CD4-positive, CD25-positive, alpha-beta regulatory T cell (primary cell): ENCODE data around the gene PAK5. TPM values are rescaled to one million over a fixed set of nuclear protein-coding genes. Genes with fewer than 3 reads are reported as not detected.

Experiments used
- ATAC-seq, 2 donors: fragments of 150-1000 bp; cut with Tn5 transposase; one replicate each; pipeline ENCODE4 v1.10.0; 2021; ENCODE audit warnings: low read depth in 2 of 2, moderate number of reproducible peaks in 2 of 2, moderate library complexity in 1 of 2
- DNase-seq, 3 donors: peaks; one replicate each; pipeline versions ENCODE4 v3.0.0 to v3.0.0-alpha.2; 2012 to 2022; ENCODE audit warnings: mixed read lengths in 1 of 3
- H3K27ac ChIP-seq: one replicate; pipeline ENCODE4 v1.7.0; 2013; ENCODE audit warnings: mild to moderate bottlenecking, low read length; ENCODE audit not compliant: insufficient read depth, poor library complexity, severe bottlenecking
- H3K27me3 ChIP-seq: one replicate; pipeline ENCODE4 v1.7.0; 2013; ENCODE audit warnings: low read length; ENCODE audit not compliant: control insufficient read depth, insufficient read depth
- H3K36me3 ChIP-seq: one replicate; pipeline ENCODE4 v1.7.0; 2013; ENCODE audit warnings: mild to moderate bottlenecking, low read length, moderate library complexity; ENCODE audit not compliant: control insufficient read depth, insufficient read depth
- H3K4me1 ChIP-seq: 2 replicates; pipeline ENCODE4 v1.7.0; 2013; ENCODE audit warnings: mild to moderate bottlenecking, low read length; ENCODE audit not compliant: insufficient read depth, control insufficient read depth, poor library complexity, severe bottlenecking
- H3K4me3 ChIP-seq: one replicate; pipeline ENCODE4 v1.7.0; 2013; ENCODE audit warnings: low read depth, mild to moderate bottlenecking, low read length, moderate library complexity
- H3K9me3 ChIP-seq, 2 experiments: 1 replicate in 1 of 2; 2 replicates in 1 of 2; pipeline ENCODE4 v1.7.0; 2013; ENCODE audit warnings: low read length in 2 of 2, mild to moderate bottlenecking in 1 of 2, moderate library complexity in 1 of 2; ENCODE audit not compliant: control insufficient read depth in 2 of 2
- H3K27ac Mint-ChIP-seq, 3 donors: one replicate each; pipeline ENCODE4 v1.8.0; 2020 to 2022; ENCODE audit warnings: mild to moderate bottlenecking in 3 of 3, mixed read lengths in 3 of 3, moderate library complexity in 2 of 3
- H3K27me3 Mint-ChIP-seq: one replicate; pipeline ENCODE4 v1.8.0; 2022; ENCODE audit warnings: mild to moderate bottlenecking, mixed read lengths
- H3K36me3 Mint-ChIP-seq: one replicate; pipeline ENCODE4 v1.8.0; 2020; ENCODE audit warnings: mixed read lengths
- H3K4me1 Mint-ChIP-seq, 4 donors: one replicate each; pipeline ENCODE4 v1.8.0; 2020 to 2022; ENCODE audit warnings: mixed read lengths in 4 of 4, mild to moderate bottlenecking in 1 of 4
- H3K4me3 Mint-ChIP-seq, 4 donors: one replicate each; pipeline ENCODE4 v1.8.0; 2020 to 2022; ENCODE audit warnings: mild to moderate bottlenecking in 4 of 4, mixed read lengths in 4 of 4, moderate library complexity in 3 of 4
- H3K9me3 Mint-ChIP-seq, 7 donors: one replicate each; pipeline ENCODE4 v1.8.0; 2020 to 2022; ENCODE audit warnings: mixed read lengths in 7 of 7, mild to moderate bottlenecking in 3 of 7, moderate library complexity in 2 of 7
- polyA plus RNA-seq, 4 donors: library from polyadenylated mRNA; unstranded; fragments of 300-500 nt; fragmentation: Illumina TruSeq; gene quantifications; one replicate each; pipeline ENCODE4 v1.2.3, GENCODE V29; 2021
- total RNA-seq: library from RNA; stranded (reverse); gene quantifications from one replicate; pipeline ENCODE4 v1.2.3, GENCODE V29; 2022

The PAK5 gene
- total and polyA plus RNA-seq, 5 donors from 2014 or later, result not detected

- no peak for ATAC-seq
- Mint-ChIP-seq H3K9me3 (peaks cover 0 to 1% (median 0%) of the 10 kb centered on the region in 7 donors), H3K36me3 (no peaks in the 10 kb centered on the region), H3K4me3 (no peak overlapping the region), H3K27me3 (no peaks in the 10 kb centered on the region), H3K27ac (no peak overlapping the region), H3K4me1 (no peaks in the 10 kb centered on the region)
- Histone ChIP-seq H3K27ac (no peak overlapping the region), H3K9me3 (no peaks in the 10 kb centered on the region), H3K36me3 (no peaks in the 10 kb centered on the region), H3K4me1 (no peaks in the 10 kb centered on the region), H3K4me3 (no peak overlapping the region), H3K27me3 (no peaks in the 10 kb centered on the region)
- no peak for DNase-seq
These were observed 304.9 kb downstream of the PAK5 start for GRCh38 chr20:9534025-9534424.

- no peak overlapping the region for H3K27ac ChIP-seq
- no peak overlapping the region for H3K4me3 ChIP-seq
- Mint-ChIP-seq H3K9me3 (peaks cover 0 to 2% (median 0%) of the 10 kb centered on the region in 7 donors), H3K4me1 (no peaks in the 10 kb centered on the region), H3K27me3 (no peaks in the 10 kb centered on the region), H3K27ac (no peak overlapping the region), H3K36me3 (no peaks in the 10 kb centered on the region), H3K4me3 (no peak overlapping the region)
- no peak for ATAC-seq
- H3K9me3 ChIP-seq, result no peaks in the 10 kb centered on the region
- no peak for DNase-seq
- H3K27me3 ChIP-seq, result no peaks in the 10 kb centered on the region
- H3K4me1 ChIP-seq, result no peaks in the 10 kb centered on the region
- H3K36me3 ChIP-seq, result no peaks in the 10 kb centered on the region
These were observed 306.6 kb downstream of the PAK5 start for GRCh38 chr20:9532069-9532838.

- no peaks in the 10 kb centered on the region for H3K36me3 Mint-ChIP-seq
- H3K27me3 Mint-ChIP-seq, result no peaks in the 10 kb centered on the region
- H3K27ac Mint-ChIP-seq, result no peak overlapping the region
These were observed 307.3 kb downstream of the PAK5 start for GRCh38 chr20:9531581-9531980.

GRCh38 chr20:9523636-9524035, 315.2 kb downstream of the PAK5 start:
- Histone ChIP-seq H3K36me3 (no peaks in the 10 kb centered on the region), H3K4me3 (no peak overlapping the region), H3K27me3 (no peaks in the 10 kb centered on the region), H3K27ac (no peak overlapping the region), H3K4me1 (no peaks in the 10 kb centered on the region), H3K9me3 (no peaks in the 10 kb centered on the region)
- Mint-ChIP-seq H3K27ac (no peak overlapping the region), H3K4me1 (no peaks in the 10 kb centered on the region), H3K9me3 (peaks cover 0 to 3% (median 0%) of the 10 kb centered on the region in 7 donors), H3K27me3 (no peaks in the 10 kb centered on the region), H3K4me3 (no peak overlapping the region), H3K36me3 (no peaks in the 10 kb centered on the region)
- no peak for DNase-seq
- ATAC-seq, result no peak

More at GRCh38 chr20:9531581-9531980, 307.3 kb downstream of the PAK5 start:
- H3K9me3 Mint-ChIP-seq, result peaks cover 0 to 1% (median 0%) of the 10 kb centered on the region in 7 donors
- no peaks in the 10 kb centered on the region for H3K4me1 ChIP-seq
- no peak overlapping the region for H3K27ac ChIP-seq
- no peaks in the 10 kb centered on the region for H3K27me3 ChIP-seq
- no peaks in the 10 kb centered on the region for H3K36me3 ChIP-seq
- no peak for ATAC-seq
- H3K4me3 ChIP-seq, result no peak overlapping the region
- no peak for DNase-seq
- no peaks in the 10 kb centered on the region for H3K4me1 Mint-ChIP-seq
- H3K4me3 Mint-ChIP-seq, result no peak overlapping the region
- H3K9me3 ChIP-seq, result no peaks in the 10 kb centered on the region

GRCh38 chr20:9520086-9520485, 318.8 kb downstream of the PAK5 start:
- H3K4me1 Mint-ChIP-seq, result no peaks in the 10 kb centered on the region
- Histone ChIP-seq H3K4me1 (no peaks in the 10 kb centered on the region), H3K4me3 (no peak overlapping the region), H3K27me3 (peaks cover 6% of the 10 kb centered on the region), H3K9me3 (no peaks in the 10 kb centered on the region), H3K36me3 (no peaks in the 10 kb centered on the region), H3K27ac (no peak overlapping the region)
- peaks cover 18% of the 10 kb centered on the region for H3K27me3 Mint-ChIP-seq
- peaks cover 0 to 2% (median 0%) of the 10 kb centered on the region in 7 donors for H3K9me3 Mint-ChIP-seq
- no peak overlapping the region for H3K4me3 Mint-ChIP-seq
- H3K36me3 Mint-ChIP-seq, result no peaks in the 10 kb centered on the region
- no peak for DNase-seq
- H3K27ac Mint-ChIP-seq, result no peak overlapping the region
- ATAC-seq, result no peak

- H3K9me3 Mint-ChIP-seq, result peaks cover 0 to 5% (median 0%) of the 10 kb centered on the region in 7 donors
- no peaks in the 10 kb centered on the region for H3K36me3 Mint-ChIP-seq
- peaks cover 12% of the 10 kb centered on the region for H3K27me3 ChIP-seq
These were observed 320.2 kb downstream of the PAK5 start for GRCh38 chr20:9518576-9519175.

GRCh38 chr20:9517297-9518162, 321.3 kb downstream of the PAK5 start:
- ATAC-seq, result no peak
- Mint-ChIP-seq H3K36me3 (no peaks in the 10 kb centered on the region), H3K27ac (no peak overlapping the region), H3K4me1 (no peaks in the 10 kb centered on the region), H3K4me3 (peak overlapping the region in 1 of 4 donors; percentile 41), H3K9me3 (peaks cover 0 to 5% (median 0%) of the 10 kb centered on the region in 7 donors), H3K27me3 (peaks cover 33% of the 10 kb centered on the region)
- H3K36me3 ChIP-seq, result no peaks in the 10 kb centered on the region
- H3K27ac ChIP-seq, result no peak overlapping the region
- H3K9me3 ChIP-seq, result no peaks in the 10 kb centered on the region
- DNase-seq, result no peak
- no peaks in the 10 kb centered on the region for H3K4me1 ChIP-seq
- peaks cover 13% of the 10 kb centered on the region for H3K27me3 ChIP-seq
- H3K4me3 ChIP-seq, result no peak overlapping the region

More at GRCh38 chr20:9518576-9519175, 320.2 kb downstream of the PAK5 start:
- Mint-ChIP-seq H3K4me3 (no peak overlapping the region), H3K27ac (no peak overlapping the region), H3K27me3 (peaks cover 26% of the 10 kb centered on the region), H3K4me1 (no peaks in the 10 kb centered on the region)
- Histone ChIP-seq H3K9me3 (no peaks in the 10 kb centered on the region), H3K27ac (no peak overlapping the region), H3K4me3 (no peak overlapping the region), H3K4me1 (no peaks in the 10 kb centered on the region), H3K36me3 (no peaks in the 10 kb centered on the region)
- DNase-seq, result no peak
- no peak for ATAC-seq
